Mesodermal cell (in vitro differentiated cells): ENCODE measurements around the gene RREB1.

Source experiments
- H3K27ac ChIP-seq: 2 replicates; pipeline ENCODE4 v1.7.0; 2013; ENCODE audit warnings: mild to moderate bottlenecking, low read depth, low read length, moderate library complexity; ENCODE audit not compliant: severe bottlenecking
- H3K36me3 ChIP-seq: 2 replicates; pipeline ENCODE4 v1.7.1; 2013; ENCODE audit warnings: mild to moderate bottlenecking, low read length, moderate library complexity; ENCODE audit not compliant: control insufficient read depth, insufficient read depth
- H3K4me1 ChIP-seq: one replicate; pipeline ENCODE4 v1.7.1; 2013; ENCODE audit warnings: mild to moderate bottlenecking, low read length; ENCODE audit not compliant: insufficient read depth, control insufficient read depth, poor library complexity, severe bottlenecking
- H3K4me3 ChIP-seq: 2 replicates; pipeline ENCODE4 v1.7.0; 2013; ENCODE audit warnings: low read length, control low read depth, mild to moderate bottlenecking; ENCODE audit not compliant: insufficient read depth, poor library complexity, severe bottlenecking; ENCODE audit errors: extremely low read depth
- H3K9me3 ChIP-seq: 2 replicates; pipeline ENCODE4 v1.7.1; 2013; ENCODE audit warnings: mild to moderate bottlenecking, low read length, moderate library complexity; ENCODE audit not compliant: control insufficient read depth
- WGBS, 2 experiments: methylation state at CpG; one replicate each; pipeline ENCODE4 v1.1.5; 2013; ENCODE audit warnings: missing lambda C conversion rate in 2 of 2; ENCODE audit not compliant: insufficient coverage in 2 of 2; 5-methylcytosine and 5-hydroxymethylcytosine counted together

Gene RREB1

GRCh38 chr6:7247828-7248227 is 140.1 kb downstream of the RREB1 start:
- H3K27ac ChIP-seq = no peak overlapping the region
- H3K4me3 ChIP-seq = no peak overlapping the region
- peaks cover 69% of the 10 kb centered on the region for H3K36me3 ChIP-seq
- H3K9me3 ChIP-seq = no peaks in the 10 kb centered on the region
- 95 to 98% methylated on average over 11 to 12 of the region's 13 CpGs for WGBS, 2 experiments
- H3K4me1 ChIP-seq = peaks cover 17% of the 10 kb centered on the region

- Histone ChIP-seq H3K4me3 (no peak overlapping the region), H3K4me1 (peaks cover 12% of the 10 kb centered on the region), H3K27ac (no peak overlapping the region), H3K36me3 (peaks cover 66% of the 10 kb centered on the region), H3K9me3 (no peaks in the 10 kb centered on the region)
- WGBS, 2 experiments = no CpG with 5 or more reads among the region's 2 CpGs
These were observed 141.6 kb downstream of the RREB1 start for GRCh38 chr6:7249391-7249790.

- H3K36me3 ChIP-seq = peaks cover 61% of the 10 kb centered on the region
- peaks cover 12% of the 10 kb centered on the region for H3K4me1 ChIP-seq
- H3K4me3 ChIP-seq = no peak overlapping the region
- no peak overlapping the region for H3K27ac ChIP-seq
- WGBS, 2 experiments = 88 to 91% methylated on average over 4 of the region's 7 CpGs
- H3K9me3 ChIP-seq = no peaks in the 10 kb centered on the region
These were observed 142.3 kb downstream of the RREB1 start for GRCh38 chr6:7249946-7250643.

- Histone ChIP-seq H3K36me3 (peaks cover 57% of the 10 kb centered on the region), H3K27ac (no peak overlapping the region), H3K4me1 (peaks cover 12% of the 10 kb centered on the region), H3K4me3 (no peak overlapping the region), H3K9me3 (no peaks in the 10 kb centered on the region)
- WGBS, 2 experiments = 100% methylated on average over 2 of the region's 8 CpGs; no CpG with 5 or more reads in 1 of the 2 experiments
These were observed 143.1 kb downstream of the RREB1 start for GRCh38 chr6:7250812-7251211.

GRCh38 chr6:7251646-7252260 is 144.0 kb downstream of the RREB1 start:
- Histone ChIP-seq H3K36me3 (peaks cover 49% of the 10 kb centered on the region), H3K27ac (no peak overlapping the region), H3K4me1 (peaks cover 12% of the 10 kb centered on the region), H3K4me3 (no peak overlapping the region), H3K9me3 (no peaks in the 10 kb centered on the region)
- WGBS, 2 experiments = 96 to 100% methylated on average over 2 to 4 of the region's 6 CpGs

- Histone ChIP-seq H3K4me3 (no peak overlapping the region), H3K4me1 (peaks cover 12% of the 10 kb centered on the region), H3K27ac (no peak overlapping the region), H3K9me3 (no peaks in the 10 kb centered on the region), H3K36me3 (peaks cover 42% of the 10 kb centered on the region)
- 77 to 93% methylated on average over 1 to 4 of the region's 4 CpGs for WGBS, 2 experiments
These were observed 144.6 kb downstream of the RREB1 start for GRCh38 chr6:7252390-7252789.

- Histone ChIP-seq H3K27ac (no peak overlapping the region), H3K9me3 (no peaks in the 10 kb centered on the region), H3K4me3 (no peak overlapping the region), H3K36me3 (peaks cover 16% of the 10 kb centered on the region), H3K4me1 (peaks cover 6% of the 10 kb centered on the region)
- WGBS, 2 experiments = 95 to 98% methylated on average over 5 to 7 of the region's 12 CpGs
These were observed 147.4 kb downstream of the RREB1 start for GRCh38 chr6:7254980-7255835.

- Histone ChIP-seq H3K4me1 (peaks cover 3% of the 10 kb centered on the region), H3K9me3 (no peaks in the 10 kb centered on the region), H3K4me3 (no peak overlapping the region), H3K36me3 (peaks cover 10% of the 10 kb centered on the region), H3K27ac (no peak overlapping the region)
- 94 to 100% methylated on average over 4 to 5 of the region's 5 CpGs for WGBS, 2 experiments
These were observed 148.2 kb downstream of the RREB1 start for GRCh38 chr6:7255918-7256317.

- WGBS, 2 experiments = 89 to 94% methylated on average over 3 to 4 of the region's 4 CpGs
- Histone ChIP-seq H3K9me3 (no peaks in the 10 kb centered on the region), H3K27ac (no peak overlapping the region), H3K4me1 (peaks cover 8% of the 10 kb centered on the region), H3K4me3 (no peak overlapping the region), H3K36me3 (peaks cover 3% of the 10 kb centered on the region)
These were observed 149.0 kb downstream of the RREB1 start for GRCh38 chr6:7256785-7257184.

- Histone ChIP-seq H3K9me3 (no peaks in the 10 kb centered on the region), H3K4me1 (peaks cover 8% of the 10 kb centered on the region), H3K4me3 (no peak overlapping the region), H3K36me3 (no peaks in the 10 kb centered on the region), H3K27ac (no peak overlapping the region)
- WGBS, 2 experiments = 94 to 97% methylated on average over 11 to 14 of the region's 18 CpGs
These were observed 149.9 kb downstream of the RREB1 start for GRCh38 chr6:7257521-7258230.
